Stimulated activated CD4-positive, alpha-beta T cell treated with anti-CD3 and anti-CD28 coated beads, Interleukin-12 subunit alpha, Interleukin-12 subunit beta, amount 100 ng/mL, for 48 hours (primary cell): ENCODE measurements around the gene RBM4.

Experiments used
- DNase-seq, 3 donors: peaks; one replicate each; pipeline ENCODE4 v3.0.0-alpha.2; 2020; ENCODE audit warnings: low read depth in 2 of 3, low spot score in 1 of 3

The RBM4 gene

DNA sequence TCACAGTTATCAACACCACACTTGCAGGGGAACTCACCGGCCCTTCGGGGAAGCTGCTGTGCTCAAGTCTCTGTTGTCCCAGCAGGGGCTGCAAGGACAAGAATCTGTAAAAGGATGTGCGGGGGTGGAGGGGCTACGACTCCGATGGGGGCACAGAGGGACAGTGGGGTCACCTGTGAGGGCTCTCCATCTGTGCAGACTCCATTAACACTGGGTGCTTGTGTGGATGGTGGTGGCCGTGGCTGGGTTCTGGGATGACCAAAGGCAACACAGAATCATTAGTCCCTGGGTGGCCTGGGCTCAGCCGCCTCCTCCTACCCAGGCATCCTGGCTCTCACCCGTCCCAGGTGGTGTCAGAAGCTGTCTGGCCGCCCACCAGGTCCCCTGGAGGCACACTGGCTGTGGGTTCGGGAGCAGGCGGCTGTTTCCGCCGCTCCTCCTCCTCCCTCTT lies 49.4 kb downstream of the RBM4 start:
- DNase-seq, result no peak

DNA sequence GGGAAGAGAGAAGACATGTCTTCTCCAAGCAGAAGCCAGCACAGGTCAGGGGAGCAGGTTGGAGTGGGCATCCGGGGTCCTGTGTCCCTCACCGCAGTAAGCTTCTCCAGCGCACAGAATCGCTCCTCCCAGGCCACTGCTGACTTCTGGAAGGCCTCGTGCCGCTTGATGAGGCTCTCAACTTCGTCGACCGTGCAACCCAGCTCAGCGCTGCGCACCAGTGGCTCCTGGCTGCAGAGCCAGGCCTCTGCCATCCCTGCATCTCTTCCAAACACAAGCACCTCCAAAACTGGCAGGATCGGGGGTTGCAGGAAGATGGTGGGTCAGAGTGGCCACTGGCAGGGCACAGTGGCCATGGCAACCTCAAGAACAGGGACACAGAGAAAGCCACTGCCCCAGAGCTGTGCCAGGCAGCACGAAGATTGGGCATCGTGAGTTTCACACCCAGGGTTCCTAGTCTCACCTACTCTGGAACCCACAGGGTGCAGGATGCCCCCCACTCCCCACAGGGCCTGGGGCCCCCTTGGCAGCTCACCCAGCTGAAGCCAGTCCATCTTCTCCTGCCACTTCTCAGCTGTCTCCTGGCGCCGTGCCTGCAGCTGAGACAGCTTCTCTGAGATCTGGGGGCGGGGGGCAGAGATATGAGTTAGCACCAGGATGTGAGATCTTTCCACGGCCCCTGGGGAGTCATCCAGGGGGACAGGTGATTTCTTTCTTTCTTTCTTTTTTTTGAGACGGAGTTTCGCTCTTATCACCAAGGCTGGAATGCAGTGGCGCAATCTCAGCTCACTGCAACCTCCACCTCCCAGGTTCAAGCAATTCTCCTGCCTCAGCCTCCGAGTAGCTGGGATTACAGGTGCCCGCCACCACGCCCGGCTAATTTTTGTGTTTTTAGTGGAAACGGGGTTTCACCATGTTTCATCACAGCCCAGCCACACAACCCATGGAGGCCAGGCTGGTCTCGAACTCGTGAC lies 50.3 kb downstream of the RBM4 start:
- no peak for DNase-seq

DNA sequence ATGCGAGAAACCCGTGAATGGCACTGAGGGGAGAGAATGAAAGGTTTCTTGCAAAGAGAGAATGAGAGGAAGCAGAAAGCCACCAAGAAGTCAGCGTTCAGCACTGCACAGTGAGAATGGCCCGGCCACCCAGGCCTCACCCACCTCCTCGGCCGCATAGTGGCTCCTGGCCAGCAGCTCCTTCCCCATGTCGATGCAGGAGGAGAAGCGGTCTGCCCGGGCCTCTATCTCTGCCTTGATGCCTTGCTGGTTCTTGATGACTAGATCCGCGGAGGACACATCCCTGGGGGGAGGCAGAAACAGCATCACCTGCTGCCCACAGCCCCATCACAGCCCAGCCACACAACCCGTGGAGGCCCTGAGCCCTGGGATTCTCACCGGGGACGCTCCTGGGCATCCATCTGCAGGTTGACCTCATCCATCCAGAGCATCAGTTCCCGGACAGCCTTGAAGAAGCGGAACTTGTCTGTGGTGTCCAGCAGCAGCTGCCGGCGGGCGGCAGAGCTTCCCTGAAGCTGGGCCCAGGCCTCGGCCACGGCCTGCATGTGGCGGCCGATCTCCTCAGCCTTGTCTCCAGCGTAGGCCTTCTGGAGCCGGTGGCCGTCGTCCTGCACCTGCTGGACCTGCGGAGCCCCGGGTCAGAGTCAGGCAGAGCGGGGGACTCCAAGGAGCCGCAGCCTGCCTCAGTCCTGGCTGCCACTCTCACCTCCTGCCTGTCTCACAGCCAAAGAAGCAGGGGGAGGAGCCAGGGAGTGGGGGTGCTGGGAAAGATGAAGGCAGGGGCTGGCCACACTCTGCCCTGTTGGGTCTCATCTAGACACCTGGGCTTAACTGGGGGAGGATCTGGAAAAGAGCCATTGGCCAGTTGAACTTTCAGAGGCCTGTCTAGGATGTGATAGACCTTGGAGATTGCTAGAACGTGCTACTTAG lies 51.4 kb downstream of the RBM4 start:
- DNase-seq, result no peak

DNA sequence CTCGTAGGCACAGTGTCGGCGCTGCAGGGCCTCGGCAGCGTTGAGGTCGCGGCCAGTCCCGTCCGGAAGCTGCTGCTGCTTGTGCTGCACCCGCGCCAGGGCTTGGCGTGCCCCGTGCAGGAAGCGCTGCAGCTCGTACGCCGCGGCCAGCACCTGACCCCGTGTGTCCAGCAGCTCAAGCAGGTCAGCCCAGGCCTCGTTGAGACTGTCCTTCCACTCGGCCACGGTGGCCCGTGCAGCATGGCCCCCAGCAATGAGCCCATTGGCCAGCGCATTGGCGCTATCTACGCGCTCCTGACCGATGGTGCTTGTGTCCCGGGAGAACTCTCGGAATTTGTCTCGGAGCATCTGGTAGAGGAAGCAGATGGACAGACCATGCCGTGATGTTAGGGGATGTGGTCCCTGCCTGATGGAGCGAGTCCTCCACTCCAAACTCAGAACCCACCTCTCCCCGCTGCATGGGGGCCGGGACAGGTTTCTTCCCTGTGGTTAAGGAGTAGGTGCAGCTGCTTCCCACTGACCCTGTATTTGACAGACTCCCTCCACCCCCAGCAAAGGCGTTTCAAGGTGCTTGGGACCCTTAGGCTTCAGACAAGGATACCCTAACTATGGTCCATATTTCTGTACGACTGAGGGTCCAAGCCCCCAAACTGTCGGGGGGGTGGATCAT lies 52.9 kb downstream of the RBM4 start:
- DNase-seq, result no peak

DNA sequence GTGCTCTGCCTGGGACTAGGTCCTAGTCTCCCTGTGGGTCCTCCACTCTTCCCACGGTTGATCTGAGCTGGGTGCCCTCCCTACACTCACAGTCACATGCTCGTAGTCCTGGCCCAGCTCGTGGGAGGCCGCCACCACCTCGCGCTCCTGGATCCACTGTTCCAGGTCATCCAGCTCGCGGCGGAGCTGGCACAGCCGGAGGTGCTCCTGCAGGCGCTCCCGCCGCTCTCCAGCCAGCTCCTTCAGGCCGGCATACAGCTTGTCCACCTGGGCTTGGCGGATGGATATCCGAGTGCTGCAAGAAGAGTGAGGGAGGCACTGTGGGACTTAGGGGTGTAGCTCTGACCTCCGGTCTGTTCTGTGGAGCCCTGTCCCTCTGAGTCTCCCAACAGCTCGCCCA lies 53.9 kb downstream of the RBM4 start:
- DNase-seq, result no peak

DNA sequence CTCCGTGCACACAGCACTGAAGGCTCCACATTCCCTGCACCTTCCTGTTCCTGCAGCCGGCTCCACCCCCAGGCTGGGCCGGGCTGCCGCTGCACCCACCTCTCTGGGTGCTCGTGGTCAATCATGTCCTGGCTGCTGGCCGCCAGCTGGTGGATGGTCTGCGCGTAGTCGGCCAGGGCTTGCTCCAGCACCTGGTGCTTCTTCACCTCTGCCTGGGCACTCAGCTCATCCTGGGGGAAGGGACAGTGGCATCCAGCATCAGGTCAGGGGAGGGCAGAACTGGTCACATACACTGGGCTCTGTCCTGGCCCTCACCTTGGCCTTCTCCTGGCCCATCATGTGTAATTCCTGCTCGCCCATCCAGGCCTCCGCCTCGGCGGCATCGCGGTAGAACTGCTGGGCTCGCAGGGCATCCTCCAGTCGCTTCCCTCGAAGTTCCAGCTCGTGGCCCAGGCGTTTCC lies 54.4 kb downstream of the RBM4 start:
- no peak for DNase-seq

DNA sequence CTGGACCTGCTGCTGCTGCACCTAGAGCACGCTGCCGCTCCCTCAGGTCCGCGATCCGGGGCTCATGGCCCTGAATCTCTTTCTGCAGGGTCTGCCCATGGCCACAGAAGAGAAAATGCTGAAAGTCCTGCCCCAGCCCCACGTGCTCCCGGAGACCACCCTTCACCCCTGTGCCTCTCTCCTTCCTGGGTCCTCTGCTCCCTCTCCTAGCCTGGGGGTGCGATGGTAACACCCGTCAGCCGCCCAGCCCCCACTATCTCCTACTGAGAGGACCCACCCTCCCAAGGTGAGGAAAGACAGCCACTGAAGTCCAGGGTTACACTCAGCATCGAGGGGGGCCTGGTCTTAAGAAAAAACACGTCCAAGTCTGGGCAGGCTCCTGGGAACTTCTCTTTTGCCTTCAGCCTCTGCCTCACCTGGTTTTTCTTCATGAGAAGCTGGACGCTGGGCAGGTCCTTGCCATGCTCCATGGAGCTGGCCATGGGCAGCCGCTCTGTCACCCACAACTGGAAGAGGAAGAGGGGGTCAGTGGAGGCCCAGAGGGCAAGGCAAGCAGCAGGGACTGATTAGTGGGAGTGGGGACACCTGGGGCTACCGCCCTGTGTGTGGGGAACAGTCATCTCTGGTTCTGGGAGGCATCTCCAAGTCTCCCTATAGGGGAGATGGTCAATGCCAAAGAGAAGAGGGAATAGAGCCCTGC lies 55.0 kb downstream of the RBM4 start:
- DNase-seq, result no peak

DNA sequence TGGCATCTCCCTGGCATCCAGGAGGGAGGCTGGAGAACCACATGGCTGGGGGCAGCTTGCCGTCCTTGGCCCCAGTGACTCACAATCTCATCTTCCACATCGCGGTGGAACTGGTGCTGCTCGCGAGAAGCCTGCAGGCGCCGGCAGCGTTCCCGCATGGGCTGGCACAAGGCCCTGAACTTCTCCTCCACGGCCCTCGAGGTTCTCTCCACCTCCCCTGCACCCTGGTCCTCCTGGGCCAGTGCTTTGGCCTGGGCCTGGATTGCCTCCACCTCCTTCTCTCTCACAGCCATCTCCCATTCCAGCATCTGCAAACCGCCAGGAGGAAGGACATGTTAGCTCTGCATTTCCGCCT lies 55.5 kb downstream of the RBM4 start:
- no peak for DNase-seq

DNA sequence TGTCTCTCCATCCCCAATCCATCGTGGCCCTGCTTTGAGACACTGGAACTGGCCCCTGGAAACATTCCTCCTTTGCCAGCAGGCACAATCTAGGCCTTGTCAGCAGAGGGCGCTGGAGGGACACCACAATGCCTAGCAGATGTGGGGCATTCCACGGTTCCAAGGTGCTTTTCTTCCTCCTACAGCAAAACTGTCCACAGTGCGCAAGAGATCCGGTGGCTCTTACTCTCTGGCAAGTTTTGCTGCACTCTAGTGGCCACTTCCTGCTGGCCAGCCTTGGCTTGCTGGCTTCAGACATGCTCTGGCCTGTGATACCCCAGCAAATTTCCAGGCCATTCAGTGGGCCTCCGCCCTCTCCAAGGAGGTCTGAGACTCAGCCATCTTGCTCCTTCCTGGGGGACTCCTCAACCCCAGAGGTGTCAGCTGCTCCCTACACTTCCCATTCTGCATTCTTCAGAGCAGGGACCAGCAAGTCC lies 56.3 kb downstream of the RBM4 start:
- DNase-seq, result peak; percentile 70 to 86 (median 78)
